Measurements from ENCODE around the gene GMDS.

The GMDS gene

DNA sequence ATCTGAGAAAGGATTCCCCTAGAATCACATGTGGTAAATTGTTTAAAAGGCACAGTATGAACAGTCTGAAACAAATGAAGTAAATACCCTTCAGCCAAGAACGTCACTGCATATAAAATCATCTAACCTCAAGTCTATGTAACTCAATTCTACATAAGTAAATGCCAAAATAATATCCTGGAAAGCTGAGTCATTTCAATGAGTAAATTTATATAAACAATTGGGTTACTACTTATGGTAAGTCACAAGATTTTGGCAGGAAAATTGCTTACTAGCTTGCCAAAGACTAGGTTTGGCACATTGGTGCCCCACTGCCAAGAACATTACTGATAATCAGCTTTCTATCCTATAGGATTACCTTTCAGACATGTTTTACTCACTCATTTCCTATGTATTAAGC, 8.4 kb downstream of the GMDS start:
- DNase-seq = no peak

DNA sequence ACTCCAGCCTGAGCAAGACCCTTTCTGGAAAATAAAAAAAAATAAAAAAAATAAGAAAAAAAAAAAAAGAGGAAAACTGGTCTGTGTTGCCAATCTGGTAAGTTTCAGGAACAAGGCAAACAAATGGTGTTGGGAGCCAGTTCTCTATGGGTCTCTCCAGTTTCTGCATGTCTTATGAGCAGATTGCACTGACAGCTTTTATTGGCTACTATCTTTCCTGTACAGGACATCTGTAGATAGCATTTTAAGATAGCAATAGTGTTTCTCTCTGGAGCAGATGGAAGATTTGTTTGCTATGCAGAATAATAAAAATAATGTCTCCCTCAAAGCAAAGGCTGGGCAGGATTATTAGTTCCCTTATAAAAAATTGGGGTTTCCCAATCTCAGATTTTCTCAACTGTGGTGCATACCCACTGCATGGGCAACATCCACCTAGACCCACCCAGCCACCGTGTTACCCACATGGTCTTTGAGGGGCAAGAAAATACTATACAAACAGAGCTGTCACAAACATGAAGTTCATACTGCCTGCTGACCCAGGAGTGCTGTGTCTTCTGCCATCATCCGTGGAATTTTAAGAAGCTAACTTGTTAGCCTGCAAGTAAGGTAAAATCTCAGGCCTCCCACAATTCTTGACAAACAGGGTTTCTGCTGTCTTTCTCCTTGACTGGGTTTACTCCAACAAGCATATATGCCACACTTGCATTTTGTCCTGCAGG, 9.5 kb downstream of the GMDS start:
- no peak for DNase-seq

DNA sequence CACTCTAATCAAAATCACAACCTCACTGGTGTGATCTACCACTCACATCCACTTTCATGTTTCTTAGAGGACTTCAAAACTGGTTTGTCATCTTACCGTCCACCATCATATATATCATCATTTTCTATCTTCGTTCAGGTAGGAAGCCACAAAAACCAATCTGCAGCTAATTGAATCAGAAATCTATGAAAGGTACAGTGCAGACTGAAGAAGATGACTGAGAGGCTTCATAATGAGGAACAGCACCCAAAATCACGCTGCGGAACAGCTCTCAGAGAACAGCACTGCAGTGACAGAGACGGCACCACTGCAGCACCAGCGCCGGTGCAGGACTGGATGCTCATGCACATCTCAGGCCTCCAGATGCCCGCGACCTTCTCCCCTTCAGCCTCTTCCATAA, 13.0 kb downstream of the GMDS start:
- no peak for DNase-seq

DNA sequence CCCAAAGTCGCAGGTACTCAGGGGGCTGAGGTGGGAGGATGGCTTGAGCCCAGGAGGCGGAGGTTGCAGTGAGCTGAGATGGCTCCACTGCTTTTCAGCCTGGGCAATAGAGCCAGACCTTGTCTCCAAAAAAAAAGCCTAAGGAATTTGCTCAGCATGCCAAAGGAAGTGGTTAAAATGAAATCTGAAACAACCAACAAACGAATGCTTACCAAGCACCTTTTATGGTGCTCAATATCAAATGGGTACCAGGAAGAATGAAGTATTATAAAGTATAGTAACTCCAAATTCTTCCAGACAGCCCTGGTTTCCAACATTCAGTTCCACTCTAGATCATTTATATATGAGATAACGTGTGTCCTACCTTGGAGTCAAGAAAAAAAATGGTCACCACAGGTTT, 14.0 kb downstream of the GMDS start:
- no peak for DNase-seq

DNA sequence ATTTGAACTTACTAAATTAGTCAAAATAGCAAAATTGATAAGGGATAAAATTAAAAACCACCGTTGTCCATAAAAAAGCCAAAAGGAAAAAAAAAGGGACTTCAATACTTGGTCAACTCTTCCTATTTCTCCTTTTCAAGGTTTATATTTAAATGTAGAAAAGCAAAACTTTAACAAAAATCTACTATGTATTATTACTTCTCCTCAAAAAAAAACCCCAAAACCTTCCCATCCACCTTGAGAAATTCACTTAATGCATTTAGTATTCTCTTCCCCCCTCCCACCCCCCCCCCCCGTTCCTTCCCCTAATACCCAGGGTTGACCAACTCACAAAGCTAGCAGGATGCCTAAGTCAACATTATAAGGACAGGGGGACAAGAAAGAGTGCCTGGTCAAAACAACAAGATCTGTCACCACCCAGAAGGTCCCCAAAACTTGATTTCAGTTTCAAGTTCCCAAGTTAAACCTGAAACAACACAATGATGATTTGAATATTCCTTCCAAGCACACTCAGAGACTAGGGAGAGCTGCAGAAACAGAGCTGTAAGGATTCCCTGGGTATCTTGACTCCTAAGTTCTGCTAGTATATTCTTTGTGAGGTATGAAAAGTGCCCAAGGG, 14.6 kb downstream of the GMDS start:
- no peak for DNase-seq

DNA sequence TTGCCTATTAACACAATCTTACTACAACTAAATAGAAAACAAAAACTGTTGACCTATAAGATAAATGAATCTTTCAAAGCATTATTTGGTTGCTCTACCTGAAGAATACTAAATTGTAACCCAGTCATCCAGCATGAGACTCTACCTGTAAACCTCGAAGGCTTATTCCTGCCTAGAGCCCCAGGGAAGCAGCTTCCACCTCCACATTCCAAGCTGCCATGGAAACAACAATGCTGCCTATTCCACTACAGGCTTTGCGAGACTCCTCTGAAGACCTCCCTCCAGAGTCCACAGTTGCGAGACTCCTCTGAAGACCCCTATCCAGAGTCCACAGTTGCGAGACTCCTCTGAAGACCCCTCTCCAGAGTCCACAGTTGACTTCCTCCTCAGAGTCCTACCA, 15.7 kb downstream of the GMDS start:
- DNase-seq = no peak

DNA sequence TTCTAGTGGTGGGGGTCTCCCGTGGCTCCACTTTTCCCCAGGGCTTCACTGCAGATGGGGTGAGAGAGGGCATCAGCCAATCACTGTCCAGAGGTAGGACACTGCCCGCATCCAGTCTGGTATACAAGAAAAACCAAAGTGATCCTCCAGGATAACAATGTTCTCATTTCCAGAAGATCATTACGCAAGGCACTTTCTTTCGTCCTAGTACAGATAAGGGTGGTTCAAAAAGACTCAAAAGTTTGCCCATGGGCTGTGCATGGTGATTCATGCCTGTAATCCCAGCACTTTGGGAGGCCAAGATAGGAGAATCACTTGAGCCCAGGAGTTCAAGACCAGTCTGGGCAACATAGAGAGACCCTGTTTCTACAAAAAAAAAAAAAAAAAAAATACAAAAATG, 16.4 kb downstream of the GMDS start:
- no peak for DNase-seq

DNA sequence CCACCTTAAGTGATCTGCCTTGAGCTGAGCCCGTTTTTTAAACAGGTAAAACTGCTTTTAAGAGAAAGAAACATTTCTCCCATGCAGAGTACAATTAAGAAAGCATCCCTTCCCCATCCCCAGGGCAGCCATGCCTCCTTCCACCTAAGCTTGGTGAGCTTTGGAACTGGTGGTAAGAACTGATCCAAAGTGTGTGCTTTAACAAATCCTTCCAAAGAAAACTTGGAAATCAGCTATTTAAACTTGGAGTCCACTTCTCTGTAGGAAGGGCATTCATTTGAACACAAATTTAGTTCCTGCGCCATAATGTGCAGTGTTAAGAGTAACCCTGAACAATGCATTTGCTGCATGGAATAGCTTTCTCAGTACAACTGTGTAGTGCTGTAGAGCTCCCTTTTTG, 17.0 kb downstream of the GMDS start:
- DNase-seq = no peak

DNA sequence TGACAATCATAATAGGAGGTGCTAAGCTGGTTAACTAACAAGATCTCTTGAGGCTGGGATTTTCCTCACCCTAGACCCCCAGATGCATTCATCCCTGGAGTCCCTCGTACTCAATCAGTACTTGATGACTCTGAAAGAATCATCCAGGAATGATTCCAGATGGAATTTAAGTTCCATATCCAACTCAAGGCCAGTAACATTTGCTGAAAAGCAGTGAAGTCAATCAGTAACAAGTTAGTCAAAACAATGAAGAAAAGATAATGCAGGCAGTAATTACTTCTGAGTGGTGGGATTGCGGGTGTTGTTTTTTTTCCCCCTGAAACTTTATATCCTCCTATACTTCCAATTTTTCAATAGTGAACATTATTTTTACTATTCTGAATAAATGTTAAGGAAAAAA, 18.6 kb downstream of the GMDS start:
- DNase-seq = no peak

DNA sequence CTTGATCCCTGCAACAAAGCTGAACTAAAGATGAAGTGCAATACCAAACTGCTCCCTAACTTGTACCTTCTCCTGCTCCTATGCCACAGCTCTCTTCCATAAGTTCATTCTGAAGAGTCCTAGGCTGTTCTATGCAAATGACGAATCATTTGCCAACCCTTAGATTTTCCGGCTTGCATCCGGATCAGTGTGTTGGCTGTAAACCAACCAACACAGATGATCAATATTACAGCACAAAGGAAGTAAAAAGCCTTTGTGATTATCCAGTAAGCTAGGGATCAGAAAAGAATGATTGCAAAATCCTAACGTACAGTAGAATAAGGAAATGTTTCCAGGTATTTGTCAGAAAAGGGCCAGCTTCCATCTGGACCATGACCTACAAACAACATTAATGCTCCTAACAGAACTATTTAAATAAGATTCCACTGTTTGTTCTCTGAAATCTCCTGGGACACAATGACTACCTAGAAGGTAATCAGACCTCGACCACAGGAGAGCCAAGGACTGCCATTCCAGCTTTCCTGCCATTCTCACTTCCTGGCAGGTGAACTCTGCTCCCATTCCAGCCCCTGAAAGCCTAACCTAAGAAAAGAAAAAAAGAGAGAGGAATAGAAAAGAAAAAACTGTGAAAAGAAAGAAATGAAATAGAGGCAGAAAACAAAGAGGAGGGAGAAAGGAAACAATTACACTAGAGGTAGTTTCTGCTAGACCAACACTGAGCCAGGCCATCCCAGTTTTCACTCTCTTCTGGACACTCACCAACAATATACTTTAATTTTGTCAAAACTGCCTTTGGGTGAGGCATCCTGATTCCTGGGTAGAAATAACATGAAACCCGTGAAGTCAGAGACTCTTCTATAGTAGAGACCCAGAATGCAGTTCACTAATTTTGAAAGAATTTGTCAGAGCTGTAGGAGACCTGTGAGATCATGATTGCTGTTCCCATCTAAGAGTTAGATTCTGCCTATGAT, 19.7 kb downstream of the GMDS start:
- DNase-seq = no peak

DNA sequence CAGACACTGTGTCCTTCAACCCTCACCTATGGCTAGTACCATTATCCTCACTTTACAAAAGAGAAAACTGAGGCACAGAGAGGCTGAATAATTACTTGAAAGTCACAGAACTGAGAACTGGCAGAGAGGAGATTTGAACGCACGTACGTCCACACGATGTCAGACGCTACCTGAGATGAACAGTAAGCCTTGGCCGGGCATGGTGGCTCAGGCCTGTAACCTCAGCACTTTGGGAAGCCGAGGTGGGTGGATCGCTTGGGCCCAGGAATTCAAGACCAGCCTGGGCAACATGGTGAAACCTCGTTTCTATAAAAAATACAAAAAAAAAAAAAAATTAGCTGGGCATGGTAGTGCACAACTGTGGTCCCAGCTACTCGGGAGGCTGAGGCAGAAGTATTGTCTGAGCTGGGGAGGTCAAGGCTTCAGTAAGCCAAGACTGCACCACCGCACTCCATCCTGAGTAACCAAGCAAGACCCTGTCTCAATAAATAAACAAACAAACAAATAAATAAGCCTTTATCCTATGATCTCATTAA, 20.5 kb downstream of the GMDS start:
- no peak for DNase-seq

DNA sequence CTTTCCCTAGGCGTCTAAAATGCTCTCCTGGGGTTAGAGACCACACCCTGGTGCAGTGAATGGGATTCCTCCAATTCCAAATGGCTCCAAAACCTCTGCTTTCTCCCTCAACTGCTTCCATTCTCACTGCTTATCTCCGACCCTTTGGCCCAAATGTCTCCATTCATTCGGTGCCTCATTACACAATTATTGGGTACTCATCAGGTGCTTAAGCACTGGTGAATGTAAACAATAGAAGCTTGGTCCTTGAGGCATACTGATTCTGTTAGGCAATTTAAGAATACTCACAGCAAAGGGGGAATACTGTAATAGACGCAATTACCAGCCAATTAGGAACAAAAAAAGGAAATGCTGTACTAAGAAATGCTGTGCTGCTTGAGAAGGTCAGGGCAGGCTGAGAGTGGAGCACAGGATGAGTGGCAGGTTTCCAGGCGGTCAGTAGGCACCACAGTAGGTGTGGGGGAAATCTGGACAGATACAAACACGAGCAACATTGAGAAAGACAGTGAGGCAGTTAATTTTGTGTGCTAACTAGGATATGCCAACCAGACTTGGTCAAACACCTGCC, 23.0 kb downstream of the GMDS start:
- no peak for DNase-seq

DNA sequence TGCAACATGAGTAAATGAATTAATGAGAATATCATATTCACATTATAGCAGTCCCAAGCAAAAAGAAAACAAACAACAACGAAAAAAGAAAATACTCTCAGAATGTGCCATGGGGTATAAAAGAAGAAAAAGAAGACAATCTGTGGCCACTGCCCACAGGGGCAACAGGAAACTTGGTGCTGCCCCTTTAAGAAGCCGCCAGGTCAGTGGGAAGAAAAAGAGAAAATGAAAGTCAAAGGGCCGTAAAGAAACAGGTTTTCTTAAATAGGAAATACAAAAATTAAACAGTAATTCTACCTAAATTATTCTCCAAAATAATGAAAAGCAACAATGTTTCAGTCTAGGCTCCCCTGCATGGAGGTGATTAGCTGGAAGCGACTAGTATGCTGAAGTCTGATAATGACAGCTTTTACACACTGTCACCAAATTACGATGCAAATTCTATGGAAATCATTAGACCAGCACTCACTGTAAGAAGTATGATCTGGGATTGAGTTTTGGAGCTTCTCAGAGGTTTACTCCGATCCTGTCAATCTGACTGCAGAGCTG, 23.6 kb downstream of the GMDS start:
- no peak for DNase-seq

DNA sequence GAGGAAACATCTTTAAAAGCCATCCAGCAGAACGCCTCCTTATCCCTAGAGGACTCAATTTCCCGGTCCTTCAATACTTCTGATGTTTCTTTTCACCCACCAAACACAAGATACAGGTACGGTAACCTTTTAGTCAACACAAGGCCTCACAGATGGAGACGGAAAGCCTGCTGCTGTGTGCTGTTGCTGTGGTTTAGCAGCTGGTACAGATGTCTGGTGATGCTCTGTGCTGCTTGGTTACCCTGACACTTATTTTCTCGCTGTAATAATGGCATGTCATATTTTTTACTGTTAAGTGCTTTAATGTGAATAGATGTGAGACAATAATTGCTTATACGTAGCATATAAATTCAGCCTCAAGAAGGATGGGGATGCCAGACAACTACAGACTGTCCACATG, 25.3 kb downstream of the GMDS start:
- no peak for DNase-seq

DNA sequence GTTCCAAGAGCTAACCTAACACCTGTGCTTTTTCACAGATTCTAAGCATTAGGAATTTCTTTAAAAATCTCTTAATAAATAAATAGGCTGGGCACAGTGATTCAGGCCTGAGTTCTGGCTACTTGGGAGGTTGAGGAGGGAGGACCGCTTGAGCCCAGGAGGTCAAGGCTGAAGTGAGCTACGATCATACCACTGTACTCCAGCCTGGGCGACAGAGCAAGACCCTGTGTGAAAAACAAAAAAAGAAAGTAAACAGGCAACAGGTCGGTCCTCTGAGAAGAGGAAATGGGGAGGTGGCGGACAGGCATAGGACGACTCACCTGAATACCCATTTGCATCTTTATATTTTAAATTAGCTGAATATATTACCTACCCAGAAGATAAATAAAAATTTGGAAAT, 26.5 kb downstream of the GMDS start:
- no peak for DNase-seq

DNA sequence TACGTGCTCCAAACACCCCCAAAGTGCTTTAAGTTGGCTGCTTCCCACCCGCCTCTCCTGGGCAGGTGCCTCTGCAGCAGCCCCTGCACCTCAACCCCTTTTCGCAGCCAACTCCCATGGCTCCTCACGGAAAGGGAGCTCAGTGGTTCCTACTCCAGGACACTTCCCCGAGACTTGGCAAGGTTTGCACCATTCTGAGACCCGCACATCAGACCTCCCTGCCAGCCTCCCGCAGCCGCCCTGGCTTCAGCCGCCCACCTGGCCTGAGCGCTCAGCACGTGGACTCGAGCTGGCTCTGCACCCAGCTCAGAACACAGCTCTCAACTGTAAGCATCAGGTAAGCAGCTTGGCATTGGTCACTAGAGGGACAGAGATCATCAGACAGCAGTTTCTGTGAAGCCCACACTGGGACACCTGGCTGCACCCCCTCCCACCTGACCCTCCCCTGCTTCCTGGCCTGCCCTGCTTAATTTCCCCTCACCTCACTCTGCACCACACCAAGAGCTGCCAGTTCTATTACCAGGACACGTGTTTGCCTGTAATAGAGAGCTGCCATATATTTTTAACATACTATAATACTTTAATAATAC, 28.5 kb downstream of the GMDS start:
- DNase-seq = no peak

DNA sequence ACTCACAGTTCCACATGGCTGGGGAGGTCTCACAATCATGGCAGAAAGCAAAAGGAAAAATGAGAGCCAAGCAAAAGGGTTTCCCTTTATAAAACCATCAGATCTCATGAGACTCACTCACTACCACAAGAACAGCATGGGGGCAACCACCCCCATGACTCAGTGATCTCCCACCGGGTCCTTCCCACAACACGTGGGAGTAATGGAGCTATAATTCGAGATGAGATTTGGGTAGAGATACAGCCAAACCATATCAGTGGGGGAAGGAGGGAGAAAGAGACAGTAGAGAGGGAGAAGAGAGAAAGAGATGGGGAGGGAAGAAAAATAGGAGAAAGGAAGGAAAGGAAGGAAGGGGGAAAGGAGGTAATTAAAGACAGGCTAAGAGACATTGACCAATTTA, 30.1 kb downstream of the GMDS start:
- no peak for DNase-seq

DNA sequence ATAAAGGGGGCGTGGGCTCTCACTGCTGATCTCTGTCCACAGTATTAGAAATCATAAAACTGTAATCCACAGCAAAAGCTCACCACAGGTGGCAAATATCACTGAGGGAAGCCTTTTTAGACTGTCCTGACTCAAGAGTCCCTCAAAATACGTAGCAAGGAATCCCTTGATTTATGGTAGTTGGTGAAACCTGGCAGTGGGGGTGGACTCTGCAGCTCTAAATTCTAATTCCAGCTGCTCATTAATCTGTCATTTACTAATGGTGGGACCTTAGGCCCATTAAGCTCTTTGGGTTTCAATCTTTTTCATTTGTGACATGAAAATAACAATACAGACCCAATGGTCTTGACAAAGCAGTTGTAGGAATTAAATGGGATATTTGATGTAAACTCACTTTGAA, 32.3 kb downstream of the GMDS start:
- DNase-seq = no peak

DNA sequence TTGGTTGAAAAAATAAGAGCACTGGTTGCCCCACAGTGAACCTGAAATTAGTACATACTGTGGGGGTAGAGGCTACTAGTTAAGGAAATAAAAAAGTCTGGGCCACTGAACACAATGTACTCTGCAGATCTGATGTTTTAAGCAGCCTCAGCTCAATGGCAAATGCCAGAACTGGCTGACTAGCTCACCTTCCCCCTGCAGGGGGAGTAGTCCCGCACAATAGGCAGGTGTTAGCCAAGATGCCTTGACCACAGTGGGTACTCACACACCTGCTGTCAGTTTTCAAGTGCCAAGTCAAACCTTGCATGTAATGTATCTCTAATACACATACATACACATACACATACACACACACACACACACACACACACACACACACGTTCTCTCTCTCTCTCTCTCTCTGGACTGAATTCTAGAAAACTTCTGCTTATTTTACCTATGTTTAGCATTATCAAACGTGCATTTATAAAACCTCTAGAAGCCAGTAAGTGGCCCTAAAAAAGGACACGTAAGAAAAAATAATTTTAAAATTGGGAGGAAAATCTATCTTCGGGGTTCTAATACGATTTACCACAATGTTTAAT, 36.1 kb downstream of the GMDS start:
- peak; percentile 35 for DNase-seq

DNA sequence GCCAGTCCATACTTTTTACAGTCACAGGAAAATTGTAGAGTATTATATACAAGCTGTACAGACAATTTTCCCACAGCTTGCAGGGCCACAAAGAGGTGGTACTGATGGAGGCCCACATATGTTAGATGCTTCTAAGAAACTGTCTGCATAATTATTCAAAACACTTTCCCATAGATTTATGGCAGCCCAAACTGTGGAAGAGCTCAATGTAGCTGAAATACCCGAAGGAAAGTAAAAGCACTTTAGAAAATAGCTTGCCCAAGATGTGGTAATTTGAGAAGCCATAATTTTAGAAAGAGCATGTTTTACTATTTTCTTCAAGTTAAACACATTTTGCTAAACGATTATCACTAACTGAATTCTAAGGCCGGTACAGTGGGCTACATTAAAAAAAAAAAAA, 36.9 kb downstream of the GMDS start:
- no peak for DNase-seq

DNA sequence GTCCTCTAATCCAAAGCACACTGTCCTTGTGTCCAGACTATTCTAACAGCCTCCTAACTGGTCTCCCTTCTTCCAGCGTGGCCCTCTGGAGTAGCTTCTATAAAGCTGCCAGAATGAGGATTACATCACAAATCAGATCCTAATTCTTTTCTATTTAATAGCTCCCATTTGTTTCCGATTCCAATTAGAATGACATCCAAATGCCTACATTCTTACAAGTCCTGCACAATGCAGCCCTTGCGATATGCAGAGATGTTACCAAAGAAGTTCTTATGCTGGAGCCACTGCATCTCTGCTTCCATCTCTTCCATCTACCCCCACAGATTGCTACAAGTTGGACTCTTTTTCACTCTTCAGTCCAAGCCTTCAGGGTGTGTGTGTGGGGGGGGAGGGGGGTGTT, 40.0 kb downstream of the GMDS start:
- DNase-seq = no peak

DNA sequence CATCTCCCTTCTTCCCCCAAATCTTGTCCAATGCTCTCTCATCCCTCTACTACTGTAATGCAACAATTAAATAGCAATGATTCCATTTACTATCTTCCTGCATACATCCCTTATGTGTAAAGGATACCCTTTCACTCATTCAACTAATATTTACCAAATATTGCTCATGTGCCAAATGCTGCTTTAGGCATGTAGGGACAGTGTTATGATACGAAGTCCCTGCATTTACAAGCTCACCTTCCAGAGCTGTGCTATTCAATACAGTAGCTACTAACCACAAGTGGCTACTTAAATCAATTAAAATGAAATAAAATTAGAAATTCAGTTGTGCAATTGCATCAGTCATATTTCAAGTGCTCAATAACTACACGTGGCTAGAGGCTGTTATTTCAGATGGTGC, 41.1 kb downstream of the GMDS start:
- DNase-seq = no peak
